Panc1 (cell line): ENCODE measurements around the gene E2F2. TPM values are rescaled to one million over a fixed set of nuclear protein-coding genes. Genes with fewer than 3 reads are reported as not detected.
"Not testable (repeated sequence)": the region's sequence is repeated elsewhere in the genome, so short reads cannot be mapped to it uniquely, and the experiment has no call there.

Source experiments
- ATAC-seq: fragments of 200-7000 bp; cut with Tn5 transposase; 2 replicates; pipeline ENCODE4 v1.9.1; 2020; ENCODE audit warnings: mild to moderate bottlenecking, moderate library complexity
- BruUV-seq: library from RNA; stranded (reverse); fragments of 400-500 nt; replicated peaks from 2 replicates; lab custom pipeline; 2021; lab: Mats Ljungman, UMichigan
- CTCF ChIA-PET: fragments of 300-600 bp; sonication (Branson Sonifier 250); formaldehyde crosslinking; loops from one replicate; lab custom pipeline; 2022; ENCODE audit warnings: antibody characterized with exemption; lab: Charles Lee
- POLR2A ChIA-PET: fragments of 300-600 bp; sonication (Branson Sonifier 250); formaldehyde crosslinking; loops from one replicate; lab custom pipeline; 2022; ENCODE audit warnings: antibody characterized with exemption; lab: Charles Lee
- DNase-seq: peaks from one replicate; pipeline ENCODE4 v3.0.0-alpha.2; 2010; ENCODE audit warnings: low read depth, low spot score
- H3K27ac ChIP-seq: 2 replicates; pipeline ENCODE4 v1.5.1; 2011; ENCODE audit warnings: mild to moderate bottlenecking, low read length, inconsistent platforms
- H3K27me3 ChIP-seq: fragments of 200-500 bp; sonication (Bioruptor generic); 2 replicates; pipeline ENCODE4 v1.6.0; 2014; ENCODE audit warnings: low read length, inconsistent platforms; ENCODE audit not compliant: control insufficient read depth, insufficient read depth
- H3K36me3 ChIP-seq: fragments of 200-500 bp; sonication (Bioruptor generic); 2 replicates; pipeline ENCODE4 v1.5.1; 2014; ENCODE audit warnings: inconsistent platforms, mild to moderate bottlenecking, low read length, moderate library complexity; ENCODE audit not compliant: control insufficient read depth, insufficient read depth
- H3K4me1 ChIP-seq: 2 replicates; pipeline ENCODE4 v1.5.1; 2011; ENCODE audit warnings: inconsistent platforms, mild to moderate bottlenecking, low read length, moderate library complexity; ENCODE audit not compliant: control insufficient read depth, insufficient read depth
- H3K4me3 ChIP-seq, 2 experiments: 2 replicates each; pipeline ENCODE4 v1.5.1; 2011 to 2012; ENCODE audit warnings: low read depth in 2 of 2, low read length in 2 of 2, mild to moderate bottlenecking in 2 of 2, inconsistent platforms in 1 of 2, moderate library complexity in 1 of 2
- H3K9me3 ChIP-seq: fragments of 200-500 bp; sonication (Bioruptor generic); 2 replicates; pipeline ENCODE4 v1.5.1; 2014; ENCODE audit warnings: low read depth, mild to moderate bottlenecking, inconsistent platforms, low read length, moderate library complexity; ENCODE audit not compliant: control insufficient read depth, insufficient read depth
- CTCF ChIP-seq: fragments of 450-650 bp; IDR thresholded peaks from 2 replicates; pipeline ENCODE4 v1.5.1; 2017; ENCODE audit warnings: mild to moderate bottlenecking
- POLR2AphosphoS5 ChIP-seq: IDR thresholded peaks from 2 replicates; pipeline ENCODE4 v1.6.1; 2012; ENCODE audit warnings: mild to moderate bottlenecking, low read depth, low read length, moderate library complexity
- REST ChIP-seq, 2 experiments: IDR thresholded peaks; 2 replicates each; pipeline ENCODE4 v1.6.1; 2011 to 2012; ENCODE audit warnings: low read depth in 2 of 2, control low read depth in 1 of 2, low read length in 1 of 2, mild to moderate bottlenecking in 1 of 2, moderate library complexity in 1 of 2; ENCODE audit not compliant: insufficient read depth in 1 of 2
- SIN3A ChIP-seq: IDR thresholded peaks from 2 replicates; pipeline ENCODE4 v1.6.1; 2012; ENCODE audit warnings: low read depth, mild to moderate bottlenecking, low read length, moderate library complexity, borderline replicate concordance; ENCODE audit not compliant: insufficient read depth
- TCF7L2 ChIP-seq: IDR thresholded peaks from 2 replicates; pipeline ENCODE4 v1.6.1; 2011; ENCODE audit warnings: mild to moderate bottlenecking, low read depth, low read length, inconsistent platforms
- in situ Hi-C: cut with HindIII; loops from 2 replicates; pipeline ENCODE4 v1.10.0; 2016; ENCODE audit warnings: low sequenced_read_pairs, low pct_unique_long_range_greater_than_20kb
- intact Hi-C: fragments of 100-400 bp; cut with micrococcal nuclease; formaldehyde crosslinking; loops from one replicate; pipeline ENCODE4 v1.10.0; 2022; ENCODE audit not compliant: unreplicated experiment
- total RNA-seq: library from RNA; stranded (reverse); gene quantifications from one replicate; pipeline ENCODE4 v1.2.1, GENCODE V29; 2021; ENCODE audit not compliant: unreplicated experiment

Gene E2F2
- total RNA-seq, 1 experiment from 2014 or later = 9.5 TPM

GRCh38 chr1:23505851-23506250 lies 25.2 kb downstream of the E2F2 start:
- H3K4me1 ChIP-seq = no peaks in the 10 kb centered on the region
- no peak overlapping the region for H3K4me3 ChIP-seq
- no TSS peak for BruUV-seq
- no peaks in the 10 kb centered on the region for H3K36me3 ChIP-seq
- ChIA-PET POLR2A (no interaction called here), CTCF (interaction anchor here (0.7 kb wide), 1 partner anchor 83 kb away, joined by 5 read pairs; no protein-coding TSS in a partner anchor)
- TF ChIP-seq SIN3A = no peak
- no peak for TF ChIP-seq TCF7L2
- no peak for TF ChIP-seq POLR2AphosphoS5
- no peak for TF ChIP-seq REST (IDR thresholded peaks at IDR 0.05; ENCODE audit: insufficient read depth in 1 of 2, low read depth in 2 of 2, low read length in 1 of 2)
- TF ChIP-seq CTCF = no peak
- ATAC-seq = no peak
- intact Hi-C loops (no loop called here), in situ Hi-C loops (no loop called here)
- no peaks in the 10 kb centered on the region for H3K27me3 ChIP-seq
- no peaks in the 10 kb centered on the region for H3K9me3 ChIP-seq
- DNase-seq = no peak
- H3K27ac ChIP-seq = no peak overlapping the region

- H3K9me3 ChIP-seq, H3K36me3 ChIP-seq, CTCF ChIA-PET, H3K4me3 ChIP-seq, ATAC-seq, H3K27me3 ChIP-seq, POLR2A ChIA-PET, H3K27ac ChIP-seq, in situ Hi-C loops, BruUV-seq, DNase-seq, H3K4me1 ChIP-seq, intact Hi-C loops: not testable (repeated sequence)
These were observed 26.9 kb downstream of the E2F2 start for GRCh38 chr1:23504156-23504555.

GRCh38 chr1:23502951-23503350 lies 28.1 kb downstream of the E2F2 start:
- no peak overlapping the region for H3K27ac ChIP-seq
- no TSS peak for BruUV-seq
- in situ Hi-C loops = no loop called here
- ChIA-PET POLR2A (no interaction called here), CTCF (no interaction called here)
- H3K4me1 ChIP-seq = no peaks in the 10 kb centered on the region
- H3K27me3 ChIP-seq = no peaks in the 10 kb centered on the region
- no peak for DNase-seq
- TF ChIP-seq CTCF (no peak), TCF7L2 (no peak), REST (IDR thresholded peaks at IDR 0.05; ENCODE audit: insufficient read depth in 1 of 2, low read depth in 2 of 2, low read length in 1 of 2) (no peak), POLR2AphosphoS5 (no peak)
- intact Hi-C loops = no loop called here
- no peak overlapping the region for H3K4me3 ChIP-seq
- no peaks in the 10 kb centered on the region for H3K9me3 ChIP-seq
- ATAC-seq = no peak
- no peaks in the 10 kb centered on the region for H3K36me3 ChIP-seq
